Measurements from ENCODE around the gene ATP6AP1. TPM values are rescaled to one million over a fixed set of nuclear protein-coding genes. Genes with fewer than 3 reads are reported as not detected.

Gene ATP6AP1
- total and polyA plus RNA-seq, 2 of the 13 experiments (the other 11 are each of a cell fraction or from before 2014, with no cell fraction given) = 56.7 to 110 TPM

DNA sequence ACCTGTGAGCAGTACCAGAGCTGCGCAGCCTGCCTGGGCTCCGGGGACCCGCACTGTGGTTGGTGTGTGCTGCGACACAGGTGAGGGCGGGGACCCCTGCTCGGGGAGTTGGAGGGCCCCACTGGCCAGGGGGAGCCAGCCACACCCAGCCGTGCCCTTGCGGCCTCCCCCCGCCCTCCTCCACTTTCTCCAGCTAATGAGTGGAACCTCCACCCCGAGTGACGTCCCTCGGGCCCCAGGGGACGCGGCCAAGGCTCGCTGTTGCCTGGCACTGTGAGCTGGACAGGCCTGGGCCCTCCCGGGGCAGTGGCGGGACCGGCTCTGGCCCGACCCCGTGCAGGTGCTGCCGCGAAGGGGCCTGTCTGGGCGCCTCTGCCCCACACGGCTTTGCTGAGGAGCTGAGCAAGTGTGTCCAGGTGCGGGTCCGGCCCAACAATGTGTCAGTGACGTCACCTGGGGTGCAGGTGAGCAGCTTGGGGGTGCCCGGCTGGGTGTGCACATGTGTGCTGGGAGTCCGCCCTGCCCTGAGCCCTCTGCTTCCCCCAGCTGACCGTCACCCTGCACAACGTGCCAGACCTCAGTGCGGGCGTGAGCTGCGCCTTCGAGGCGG is 35.2 kb downstream of the ATP6AP1 start:
- no peak for FAIRE-seq
- BruUV-seq (replicated peaks) = no TSS peak
- WGBS (ENCODE audit: low lambda C conversion rate) = no CpG with 5 or more reads among the region's 36 CpGs
- Histone ChIP-seq H3K36me3 (replicated peaks in 1 of 2; ENCODE audit: control insufficient read depth in 1 of 2, insufficient read depth in 2 of 2, low read length in 2 of 2) (peaks cover 3 to 6% of the 10 kb centered on the region in 2 experiments; a peak in 3 of 5 replicates), H3K4me3 (replicated peaks in 1 of 3; ENCODE audit: insufficient read depth in 1 of 3, low read depth in 2 of 3, low read length in 3 of 3) (no peak overlapping the region), H3K27ac (ENCODE audit: extremely low read length, insufficient read depth, low read length) (no peak overlapping the region), H2AFZ (ENCODE audit: low read length) (no peak overlapping the region), H3K9ac (ENCODE audit: insufficient read depth, low read depth, low read length) (no peak overlapping the region), H3K27me3 (ENCODE audit: control insufficient read depth in 1 of 2, insufficient read depth in 2 of 2, low read length in 2 of 2) (no peaks in the 10 kb centered on the region), H3K79me2 (ENCODE audit: insufficient read depth, low read length) (peaks cover 7% of the 10 kb centered on the region), H4K20me1 (ENCODE audit: insufficient read depth, low read length) (no peaks in the 10 kb centered on the region), H3K4me2 (ENCODE audit: low read depth, low read length) (no peak overlapping the region), H3K9me3 (ENCODE audit: low read length) (no peaks in the 10 kb centered on the region), H3K4me1 (ENCODE audit: insufficient read depth, low read length) (0 out of 2 replicates have a peak, but pooled peaks cover 4% of the 10 kb centered on the region)
- intact Hi-C loops (cut with micrococcal nuclease; ENCODE audit: unreplicated experiment) = no loop called here
- DNase-seq (ENCODE audit: low spot score) = no peak
- no peak for ATAC-seq
- in situ Hi-C loops (cut with HindIII; ENCODE audit: extremely low pct_ligation_motif_present, low pct_unique_long_range_greater_than_20kb) = no loop called here
- POLR2A ChIA-PET = no interaction called here
- CTCF ChIA-PET (ENCODE audit: low intra/inter-chr PET ratio, low total read pairs) = no interaction called here
- TF ChIP-seq ZNF878 (CRISPR knock-in tag; IDR thresholded peaks at IDR 0.05) (no peak), STAT6 (CRISPR knock-in tag; IDR thresholded peaks at IDR 0.05; ENCODE audit: borderline replicate concordance) (no peak), BRF2 (CRISPR knock-in tag; IDR thresholded peaks at IDR 0.05) (no peak), TARDBP (CRISPR knock-in tag; IDR thresholded peaks at IDR 0.05) (no peak), CREB1 (IDR thresholded peaks at IDR 0.05) (no peak), CREB1 (CRISPR knock-in tag; IDR thresholded peaks at IDR 0.05) (no peak), MXD3 (CRISPR knock-in tag; IDR thresholded peaks at IDR 0.05) (no peak), PLSCR1 (CRISPR knock-in tag; IDR thresholded peaks at IDR 0.05; ENCODE audit: borderline replicate concordance) (no peak), ZNF572 (CRISPR knock-in tag; IDR thresholded peaks at IDR 0.05) (no peak), RFXANK (CRISPR knock-in tag; IDR thresholded peaks at IDR 0.05) (no peak), PITX1 (CRISPR knock-in tag; IDR thresholded peaks at IDR 0.05) (no peak), FOXJ3 (CRISPR knock-in tag; IDR thresholded peaks at IDR 0.05; ENCODE audit: borderline replicate concordance) (no peak), RARG (CRISPR knock-in tag; IDR thresholded peaks at IDR 0.05; ENCODE audit: low read depth) (no peak), ZNF292 (CRISPR knock-in tag; IDR thresholded peaks at IDR 0.05; ENCODE audit: borderline replicate concordance, low read depth) (no peak), HNRNPL (IDR thresholded peaks at IDR 0.05; ENCODE audit: low read depth, low read length) (no peak), ZNF329 (CRISPR knock-in tag; IDR thresholded peaks at IDR 0.05; ENCODE audit: low read depth) (no peak), MAX (IDR thresholded peaks at IDR 0.05) (no peak)
- TF ChIP-seq, protein P1, sequence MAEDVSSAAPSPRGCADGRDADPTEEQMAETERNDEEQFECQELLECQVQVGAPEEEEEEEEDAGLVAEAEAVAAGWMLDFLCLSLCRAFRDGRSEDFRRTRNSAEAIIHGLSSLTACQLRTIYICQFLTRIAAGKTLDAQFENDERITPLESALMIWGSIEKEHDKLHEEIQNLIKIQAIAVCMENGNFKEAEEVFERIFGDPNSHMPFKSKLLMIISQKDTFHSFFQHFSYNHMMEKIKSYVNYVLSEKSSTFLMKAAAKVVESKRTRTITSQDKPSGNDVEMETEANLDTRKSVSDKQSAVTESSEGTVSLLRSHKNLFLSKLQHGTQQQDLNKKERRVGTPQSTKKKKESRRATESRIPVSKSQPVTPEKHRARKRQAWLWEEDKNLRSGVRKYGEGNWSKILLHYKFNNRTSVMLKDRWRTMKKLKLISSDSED (CRISPR knock-in tag; IDR thresholded peaks at IDR 0.05) = no peak
- TF ChIP-seq, protein P2, sequence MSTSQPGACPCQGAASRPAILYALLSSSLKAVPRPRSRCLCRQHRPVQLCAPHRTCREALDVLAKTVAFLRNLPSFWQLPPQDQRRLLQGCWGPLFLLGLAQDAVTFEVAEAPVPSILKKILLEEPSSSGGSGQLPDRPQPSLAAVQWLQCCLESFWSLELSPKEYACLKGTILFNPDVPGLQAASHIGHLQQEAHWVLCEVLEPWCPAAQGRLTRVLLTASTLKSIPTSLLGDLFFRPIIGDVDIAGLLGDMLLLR (CRISPR knock-in tag; IDR thresholded peaks at IDR 0.05) = no peak
